Fibroblast of skin of right quadriceps (primary cell): Measurements from ENCODE around the gene MLEC.
A peak's percentile ranks its signal among the peaks of the same experiment; 100 is the strongest.

Experiments used
- DNase-seq: peaks from one replicate; pipeline ENCODE4 v3.0.0-alpha.2; 2013

Gene MLEC

GRCh38 chr12:120696626-120697025, 9.7 kb downstream of the MLEC start:
- DNase-seq: no peak

DNA sequence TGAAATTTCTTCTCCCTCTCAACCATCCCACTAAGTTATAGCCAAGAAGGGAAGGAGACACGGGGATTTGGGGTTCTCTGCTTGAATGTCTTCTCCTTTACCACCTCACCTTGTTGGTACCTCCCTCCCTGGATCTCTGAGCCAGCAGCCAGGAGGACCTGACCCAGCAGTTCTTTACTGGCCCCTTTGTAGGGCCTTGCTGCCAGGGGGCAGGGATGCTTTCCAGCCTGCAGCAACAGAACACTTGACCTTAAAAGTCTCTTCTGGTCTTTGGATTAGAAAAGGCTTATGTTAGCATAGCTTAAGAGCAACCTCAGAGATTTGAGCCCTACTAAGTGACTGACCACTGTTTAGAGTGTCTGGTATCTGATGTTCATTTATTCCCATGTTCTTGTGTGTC, 10.4 kb downstream of the MLEC start:
- no peak for DNase-seq

- no peak for DNase-seq
These were observed 11.7 kb downstream of the MLEC start for GRCh38 chr12:120698665-120699064.

DNA sequence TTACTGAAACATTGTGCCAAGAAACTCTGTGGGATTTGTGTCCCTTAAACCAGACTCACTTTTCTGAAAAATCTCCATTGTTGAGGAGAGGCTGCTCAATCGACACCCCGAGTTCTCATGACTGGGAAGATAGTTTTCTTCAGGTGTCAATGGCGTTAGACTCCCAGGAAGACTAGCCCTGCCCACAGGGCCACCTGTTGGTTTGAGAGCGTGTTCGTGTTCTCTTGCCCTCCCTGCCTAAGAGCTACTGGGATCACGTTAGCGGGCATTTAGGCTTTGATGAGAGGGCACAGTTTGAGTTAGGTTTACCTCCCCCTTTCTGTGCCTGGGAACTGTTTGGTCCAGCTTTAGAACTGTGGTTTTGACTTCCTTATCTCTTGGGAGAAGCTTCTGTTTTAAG, 12.6 kb downstream of the MLEC start:
- no peak for DNase-seq

DNA sequence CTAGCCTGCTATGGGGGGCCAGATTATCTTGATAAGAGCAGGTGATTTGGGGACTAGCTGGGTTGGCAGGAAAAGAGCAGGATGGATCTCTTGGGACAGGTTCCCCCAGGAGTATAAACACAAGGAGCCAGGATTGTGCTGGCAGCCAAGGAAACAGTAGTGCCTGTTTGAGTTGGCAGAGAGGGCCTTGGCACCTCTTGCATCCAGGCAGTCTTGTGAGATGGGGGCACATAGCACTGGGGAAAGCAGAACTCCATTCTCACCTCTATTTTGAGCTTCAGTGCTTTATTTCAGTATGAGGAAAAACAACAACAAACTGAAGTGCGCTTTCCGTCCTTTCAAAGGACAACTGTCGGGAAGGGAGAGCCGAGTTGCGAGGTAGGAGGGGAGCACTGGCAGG, 13.9 kb downstream of the MLEC start:
- DNase-seq: no peak

- no peak for DNase-seq
These were observed 15.7 kb downstream of the MLEC start for GRCh38 chr12:120702637-120703036.

DNA sequence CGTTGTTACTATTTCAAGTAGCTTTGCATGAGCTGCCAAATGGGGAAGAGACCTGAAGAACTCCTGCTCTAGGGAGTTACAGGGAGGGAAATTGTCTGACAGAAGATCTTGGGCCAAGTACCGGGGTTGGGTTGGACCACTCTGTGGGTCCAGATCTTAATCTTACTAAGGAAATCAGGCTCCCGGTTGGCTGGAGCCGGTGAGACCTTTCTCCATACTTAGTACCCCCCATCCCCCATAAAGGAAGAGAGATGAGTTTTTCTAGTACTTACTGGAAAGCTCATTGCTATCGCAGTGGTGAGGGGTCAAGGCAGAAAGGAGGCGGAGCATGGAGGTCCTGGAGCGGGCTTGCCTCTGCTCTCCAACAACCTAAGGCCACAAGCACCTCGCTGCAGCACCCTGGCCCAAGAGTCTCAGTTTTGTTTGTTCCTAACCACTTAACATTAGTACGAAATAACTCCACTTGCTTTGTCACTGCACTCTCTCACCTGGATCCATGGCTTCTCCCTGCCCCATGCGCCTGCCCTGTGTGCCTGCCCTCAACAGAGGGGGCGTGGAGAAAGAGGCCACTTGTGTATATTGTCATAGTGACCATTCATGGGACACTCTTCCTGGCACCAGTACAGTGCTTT, 16.5 kb downstream of the MLEC start:
- no peak for DNase-seq

- DNase-seq: no peak
These were observed 18.7 kb downstream of the MLEC start for GRCh38 chr12:120705618-120706017.

DNA sequence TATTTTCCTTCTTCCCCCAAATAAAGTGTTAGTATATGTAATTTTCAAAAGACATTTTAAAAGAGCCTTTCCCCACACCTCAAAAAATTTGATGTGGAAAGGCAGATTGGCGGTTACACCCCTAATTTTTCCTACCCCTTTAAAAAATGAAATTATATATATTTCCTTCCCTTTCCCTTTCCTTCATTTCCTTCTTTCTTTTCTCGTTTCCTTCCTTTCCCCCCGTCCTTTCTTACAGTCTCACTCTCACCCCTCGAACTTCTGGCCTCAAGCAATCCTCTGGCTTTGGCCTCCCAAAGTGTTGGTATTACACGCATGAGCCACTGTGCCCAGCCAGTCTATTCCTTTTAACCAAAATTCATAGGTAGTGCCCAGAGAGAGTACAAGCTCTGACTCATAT, 19.1 kb downstream of the MLEC start:
- no peak for DNase-seq

DNA sequence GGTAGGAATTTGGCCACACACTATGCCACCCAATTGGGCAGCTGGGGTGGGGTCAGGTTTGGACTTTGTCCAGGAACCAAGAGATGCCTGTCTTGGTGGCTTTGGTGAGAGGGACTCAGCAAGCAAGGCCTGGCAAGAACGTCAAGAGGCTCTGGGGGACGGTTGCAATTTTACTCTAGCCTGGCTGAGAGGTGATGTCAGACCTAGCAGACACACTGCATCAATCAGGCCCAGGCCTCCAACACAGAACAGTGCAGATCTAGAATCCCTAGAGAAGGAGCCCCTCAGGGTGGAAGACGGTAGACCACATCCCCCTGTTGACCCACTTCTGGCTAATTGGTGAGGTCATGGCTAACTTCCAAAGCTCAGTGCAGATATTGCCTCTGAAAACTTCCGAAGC, 21.7 kb downstream of the MLEC start:
- DNase-seq: no peak

GRCh38 chr12:120710031-120710804, 23.3 kb downstream of the MLEC start, which contains the start of gene UNC119B:
Gene UNC119B, plus strand, starts transcription at chr12:120710458. Its CDS starts 17 bp downstream, at chr12:120710475.
- peak; percentile 48 for DNase-seq

GRCh38 chr12:120710805-120711296, 23.9 kb downstream of the MLEC start:
- DNase-seq: no peak

GRCh38 chr12:120711411-120711810, 24.5 kb downstream of the MLEC start:
- DNase-seq: no peak

GRCh38 chr12:120712610-120713009, 25.7 kb downstream of the MLEC start:
- no peak for DNase-seq

DNA sequence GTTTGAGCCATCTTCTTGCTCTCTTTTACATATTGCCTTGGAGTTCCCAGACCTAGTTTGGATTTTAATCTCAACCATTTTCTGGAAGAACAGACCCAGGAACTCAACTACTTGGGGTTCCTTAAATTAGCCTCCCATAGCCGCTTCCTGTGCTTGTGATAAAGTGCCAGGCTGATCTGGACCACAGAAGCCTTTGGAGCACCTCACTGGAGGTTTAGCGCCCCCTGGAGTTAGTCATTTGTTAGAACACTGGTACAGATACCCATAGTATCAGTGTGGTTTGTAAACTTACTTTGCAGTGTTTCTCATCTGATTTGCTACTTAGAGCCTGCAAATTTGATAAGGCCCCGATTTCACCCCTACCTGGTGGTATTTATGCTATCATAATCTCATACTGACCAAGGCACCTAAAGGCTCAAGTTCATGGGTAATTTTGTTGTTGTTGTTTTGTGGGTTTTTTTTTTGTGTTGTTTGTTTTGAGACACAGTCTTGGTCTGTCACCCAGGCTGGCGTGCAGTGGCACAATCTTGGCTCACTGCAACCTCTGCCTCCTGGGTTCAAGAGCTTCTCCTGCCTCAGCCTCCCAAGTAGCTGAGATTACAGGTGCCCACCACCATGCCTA, 27.0 kb downstream of the MLEC start:
- peak; percentile 78 for DNase-seq

DNA sequence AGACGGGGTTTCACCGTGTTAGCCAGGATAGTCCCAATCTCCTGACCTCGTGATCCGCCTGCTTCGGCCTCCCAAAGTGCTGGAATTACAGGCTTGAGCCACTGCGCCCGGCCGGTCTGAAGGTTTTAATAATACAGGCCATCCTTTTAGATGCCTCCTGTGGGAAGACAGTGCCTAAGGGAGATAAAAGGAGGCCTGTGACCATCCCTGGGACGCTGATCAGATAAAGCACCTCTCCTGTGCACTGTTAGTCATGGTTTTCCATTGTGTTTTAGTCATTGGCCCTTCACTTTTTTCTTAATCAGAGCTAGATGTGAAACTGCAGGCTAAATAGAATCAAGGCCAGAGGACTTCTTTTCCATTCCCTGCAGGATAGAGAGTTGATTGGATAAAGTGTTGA, 31.1 kb downstream of the MLEC start:
- DNase-seq: no peak

GRCh38 chr12:120719072-120719471, 32.1 kb downstream of the MLEC start:
- DNase-seq: no peak

DNA sequence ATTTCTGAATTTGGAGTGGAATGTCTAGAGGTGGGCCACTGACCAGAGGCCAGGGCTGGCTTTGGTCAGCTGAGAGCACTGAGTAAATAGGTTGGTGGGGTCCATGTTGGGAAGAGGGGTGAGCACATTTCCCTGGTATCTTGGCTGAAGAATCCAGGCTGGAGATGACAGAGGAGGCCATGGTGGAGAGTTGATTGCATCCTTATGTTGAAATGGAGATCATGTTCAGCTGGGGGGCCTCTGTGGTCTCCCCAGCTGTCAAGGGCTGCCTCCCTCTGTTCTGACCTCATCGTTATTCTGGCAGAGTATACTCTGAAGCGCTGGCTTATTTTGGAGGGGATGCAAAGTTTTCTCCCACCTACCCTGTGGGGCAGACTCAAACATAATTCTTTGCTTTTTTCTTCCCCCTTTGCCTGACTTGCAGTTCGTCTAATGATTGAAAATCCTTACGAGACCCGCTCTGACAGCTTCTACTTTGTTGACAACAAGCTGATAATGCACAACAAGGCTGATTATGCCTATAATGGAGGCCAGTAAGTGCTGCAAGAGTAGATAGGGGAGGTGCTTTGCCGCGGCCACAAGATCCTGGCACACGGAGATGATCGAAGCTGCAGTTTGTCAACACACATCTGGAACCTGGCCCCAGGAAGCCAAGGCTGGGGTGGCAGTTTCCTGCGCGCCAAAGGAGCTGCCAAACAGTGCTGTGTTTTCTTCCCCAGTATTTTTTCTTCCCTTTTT, 32.7 kb downstream of the MLEC start:
- DNase-seq: no peak

DNA sequence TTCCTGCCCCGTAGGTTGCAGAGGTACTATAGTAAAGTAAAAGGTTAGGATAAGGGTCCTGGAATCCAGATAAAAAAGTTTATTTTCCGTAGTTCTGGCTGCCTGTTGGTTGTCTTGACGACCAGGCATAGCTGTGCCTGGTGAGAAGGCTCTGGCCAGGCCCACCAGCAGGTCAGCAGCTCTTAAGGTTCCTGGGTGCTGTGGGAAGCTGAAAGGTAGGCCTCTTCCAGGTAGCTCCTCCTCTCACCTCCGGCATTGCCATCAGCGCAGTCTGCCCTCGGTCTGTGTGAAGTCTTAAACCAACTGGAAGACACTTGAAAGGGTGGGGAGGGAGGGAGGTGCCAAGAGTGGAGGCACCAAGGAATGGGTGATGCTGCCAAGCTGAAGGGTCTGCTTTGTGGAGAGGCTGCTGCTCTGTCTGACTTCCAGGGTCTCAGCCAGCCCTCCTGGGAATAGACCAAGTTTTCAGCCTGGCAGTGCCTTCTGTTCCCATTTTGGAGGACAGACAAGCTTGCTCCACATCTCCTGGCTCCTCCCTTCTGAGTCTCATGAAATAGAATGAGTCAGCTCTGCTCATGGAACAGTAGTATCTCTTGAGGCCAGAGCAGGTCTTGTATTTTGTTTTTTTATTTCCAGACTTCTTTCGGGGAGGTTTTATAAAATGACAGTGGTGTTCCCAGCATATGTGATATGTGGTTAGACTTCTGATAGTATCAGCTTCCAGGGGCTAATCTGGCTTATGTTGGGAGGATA, 33.5 kb downstream of the MLEC start:
- DNase-seq: peak; percentile 32

GRCh38 chr12:120720987-120721801, 34.2 kb downstream of the MLEC start:
- no peak for DNase-seq

DNA sequence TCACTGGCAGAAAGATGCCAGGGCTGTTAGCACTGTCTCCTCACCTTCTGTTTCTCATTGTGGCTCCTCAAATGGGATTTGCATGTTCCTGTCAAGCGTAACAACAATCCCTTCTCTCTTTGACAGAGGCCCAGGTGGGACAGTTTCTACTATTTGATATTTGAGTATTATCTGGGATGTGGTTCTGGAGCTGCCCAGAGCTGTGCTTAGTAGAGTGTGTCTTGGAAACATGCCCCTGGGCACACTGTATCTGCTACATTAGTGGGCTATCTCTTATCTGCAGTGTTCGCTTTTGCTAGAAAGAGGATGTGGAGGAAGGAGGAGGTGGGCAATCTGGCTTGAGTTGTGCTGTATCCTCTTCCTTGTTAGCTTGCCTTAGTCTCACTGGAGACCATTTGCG, 34.9 kb downstream of the MLEC start:
- DNase-seq: no peak

- no peak for DNase-seq
These were observed 35.8 kb downstream of the MLEC start for GRCh38 chr12:120722784-120723183.
